ENCODE measurements around the gene EMILIN2. TPM values are rescaled to one million over a fixed set of nuclear protein-coding genes. Genes with fewer than 3 reads are reported as not detected.

Gene EMILIN2
- total RNA-seq, 1 donor from 2014 or later = 51.5 TPM

- Histone ChIP-seq H3K27ac (no peak overlapping the region), H3K36me3 (peaks cover 100% of the 10 kb centered on the region), H3K9me3 (no peaks in the 10 kb centered on the region), H3K4me1 (peaks cover 21% of the 10 kb centered on the region), H3K27me3 (ENCODE audit: low read depth) (no peaks in the 10 kb centered on the region), H3K4me3 (no peak overlapping the region)
- DNase-seq (no peak), ATAC-seq (no peak)
- no peak for TF ChIP-seq CTCF (IDR thresholded peaks at IDR 0.05)
- intact Hi-C loops (cut with DNase I) = no loop called here
Observed at GRCh38 chr18:2918761-2919550, 72.2 kb downstream of the EMILIN2 start.

DNA sequence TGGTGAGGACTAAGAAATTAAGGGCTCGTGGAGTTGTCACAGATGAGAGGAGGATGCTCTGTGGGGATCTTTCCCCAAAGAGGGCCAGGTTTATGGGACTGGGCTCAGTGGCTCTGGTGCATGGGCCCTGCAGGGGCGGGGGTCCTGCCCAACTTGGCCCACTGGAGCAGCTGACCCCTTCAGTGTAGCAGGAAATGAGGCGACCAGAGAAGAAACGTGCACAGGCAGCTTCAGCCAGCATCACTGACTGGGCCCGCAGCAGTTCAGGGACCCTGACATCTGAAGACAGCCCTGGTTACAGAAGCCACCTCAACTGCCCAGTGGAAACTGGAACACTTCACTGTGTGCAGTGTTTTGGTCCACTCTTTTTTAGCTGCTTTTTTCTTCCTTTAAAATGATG lies 72.8 kb downstream of the EMILIN2 start:
- DNase-seq (no peak), ATAC-seq (no peak)
- Histone ChIP-seq H3K4me1 (peaks cover 15% of the 10 kb centered on the region), H3K27me3 (ENCODE audit: low read depth) (no peaks in the 10 kb centered on the region), H3K27ac (no peak overlapping the region), H3K36me3 (peaks cover 100% of the 10 kb centered on the region), H3K9me3 (no peaks in the 10 kb centered on the region), H3K4me3 (no peak overlapping the region)
- intact Hi-C loops (cut with DNase I) = no loop called here
- TF ChIP-seq CTCF (IDR thresholded peaks at IDR 0.05) = no peak

DNA sequence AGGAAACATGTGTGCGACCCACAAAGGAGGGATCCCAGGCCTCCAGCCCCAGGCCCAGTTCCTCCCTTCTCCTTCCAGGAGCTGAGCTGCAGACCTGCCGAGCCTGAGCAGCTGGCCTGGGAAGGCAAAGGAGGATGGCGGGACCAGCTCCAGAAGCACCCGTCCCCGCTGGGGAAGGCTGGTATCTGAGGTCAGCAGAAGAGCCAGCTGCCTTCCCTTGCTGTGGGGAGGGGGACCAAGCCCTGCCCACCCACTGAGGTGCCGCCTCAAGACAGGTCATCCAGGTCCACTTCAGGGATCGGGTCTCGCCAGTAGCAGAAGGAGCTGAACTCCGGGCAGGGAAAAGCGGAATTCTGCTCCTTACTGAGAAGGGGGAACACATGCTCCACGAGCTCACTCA lies 73.2 kb downstream of the EMILIN2 start:
- H3K27ac ChIP-seq = no peak overlapping the region
- H3K4me1 ChIP-seq = peaks cover 13% of the 10 kb centered on the region
- H3K27me3 ChIP-seq (ENCODE audit: low read depth) = no peaks in the 10 kb centered on the region
- intact Hi-C loops (cut with DNase I) = no loop called here
- no peak for DNase-seq
- ATAC-seq = no peak
- no peak overlapping the region for H3K4me3 ChIP-seq
- peaks cover 100% of the 10 kb centered on the region for H3K36me3 ChIP-seq
- H3K9me3 ChIP-seq = no peaks in the 10 kb centered on the region
- TF ChIP-seq CTCF (IDR thresholded peaks at IDR 0.05) = no peak

DNA sequence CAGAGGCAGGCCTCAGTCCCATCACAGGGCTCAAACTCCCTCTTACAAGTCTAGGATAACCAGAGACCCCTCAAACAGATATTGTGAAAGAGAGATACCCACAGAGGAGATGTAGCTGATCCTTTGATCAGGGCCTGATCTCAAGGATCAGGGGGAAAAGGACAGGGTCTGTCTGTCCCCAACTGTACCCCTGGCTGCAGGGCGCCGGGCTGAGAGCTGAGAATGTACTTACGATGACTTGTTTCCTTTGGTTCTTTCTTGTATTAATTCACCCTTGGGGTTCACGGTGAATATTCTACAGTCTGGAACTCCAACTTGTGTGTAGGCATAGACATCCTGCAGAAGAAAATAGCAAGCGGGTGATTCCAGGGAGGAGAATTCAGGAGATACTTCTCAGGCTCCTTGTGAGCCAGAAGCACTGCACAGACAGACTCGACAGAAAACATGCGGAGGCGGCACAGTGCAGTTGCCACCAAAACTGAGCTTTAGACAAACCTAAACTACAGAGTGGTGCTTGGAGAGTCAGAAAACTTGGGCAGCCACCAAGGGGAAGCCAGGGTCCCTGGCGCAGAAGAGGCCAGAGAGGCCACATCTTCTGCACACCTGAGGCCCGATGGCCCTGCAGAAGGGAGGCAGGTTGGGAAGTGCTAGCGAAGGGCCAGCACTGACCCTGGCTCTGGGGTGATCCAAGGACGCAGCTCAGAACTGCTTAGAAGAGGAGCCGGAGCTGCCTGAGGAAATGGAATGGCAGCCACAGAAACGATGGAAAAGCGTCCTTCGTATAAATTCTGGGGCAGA lies 73.9 kb downstream of the EMILIN2 start:
- ATAC-seq (no peak), DNase-seq (no peak)
- H3K4me3 ChIP-seq = no peak overlapping the region

GRCh38 chr18:2921778-2922177 lies 75.0 kb downstream of the EMILIN2 start:
- intact Hi-C loops (cut with DNase I) = no loop called here
- peaks cover 100% of the 10 kb centered on the region for H3K36me3 ChIP-seq
- no peaks in the 10 kb centered on the region for H3K27me3 ChIP-seq (ENCODE audit: low read depth)
- ATAC-seq = no peak
- no peak overlapping the region for H3K27ac ChIP-seq
- DNase-seq = no peak
- no peak for TF ChIP-seq CTCF (IDR thresholded peaks at IDR 0.05)
- H3K4me3 ChIP-seq = no peak overlapping the region
- no peaks in the 10 kb centered on the region for H3K9me3 ChIP-seq
- H3K4me1 ChIP-seq = peaks cover 9% of the 10 kb centered on the region

More for the DNA sequence above, 73.9 kb downstream of the EMILIN2 start:
- H3K36me3 ChIP-seq = peaks cover 100% of the 10 kb centered on the region
- H3K27me3 ChIP-seq (ENCODE audit: low read depth) = no peaks in the 10 kb centered on the region
- H3K4me1 ChIP-seq = peaks cover 13% of the 10 kb centered on the region
- H3K27ac ChIP-seq = no peak overlapping the region
- intact Hi-C loops (cut with DNase I) = no loop called here
- no peak for TF ChIP-seq CTCF (IDR thresholded peaks at IDR 0.05)
- no peaks in the 10 kb centered on the region for H3K9me3 ChIP-seq
